ENCODE measurements around the gene RAD51B. TPM values are rescaled to one million over a fixed set of nuclear protein-coding genes. Genes with fewer than 3 reads are reported as not detected.
"Not testable (repeated sequence)": the region's sequence is repeated elsewhere in the genome, so short reads cannot be mapped to it uniquely, and the experiment has no call there.

RAD51B gene
- total RNA-seq, 1 experiment from 2014 or later = 20.0 TPM

DNA sequence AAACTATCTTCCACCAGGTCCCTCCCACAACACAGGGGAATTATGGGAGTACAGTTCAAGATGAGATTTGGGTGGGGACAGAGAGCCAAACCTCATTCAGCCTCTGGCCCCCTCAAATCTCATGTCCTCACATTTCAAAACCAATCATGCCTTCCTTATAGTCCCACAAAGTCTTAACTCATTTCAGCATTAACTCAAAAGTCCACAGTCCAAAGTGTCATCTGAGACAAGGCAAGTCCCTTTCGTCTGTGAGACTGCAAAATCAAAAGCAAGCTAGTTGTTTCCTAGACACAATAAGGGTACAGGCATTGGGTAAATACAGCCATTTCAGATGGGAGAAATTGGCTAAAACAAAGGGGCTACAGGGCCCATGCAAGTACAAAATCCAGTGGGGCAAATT, 147.6 kb downstream of the RAD51B start:
- DNase-seq (ENCODE audit: low read depth, low spot score) (no peak), ATAC-seq (no peak)
- Histone ChIP-seq H3K9ac (ENCODE audit: low read length) (no peak overlapping the region), H2AFZ (ENCODE audit: low read depth, low read length, poor library complexity, severe bottlenecking) (no peak overlapping the region), H3K9me2 (ENCODE audit: insufficient read depth) (no peaks in the 10 kb centered on the region), H3K27me3 (ENCODE audit: insufficient read depth, low read length) (no peaks in the 10 kb centered on the region), H3K9me3 (ENCODE audit: control insufficient read depth in 1 of 2, insufficient read depth in 1 of 2, low read depth in 1 of 2, low read length in 2 of 2) (no peaks in the 10 kb centered on the region), H3K36me3 (ENCODE audit: control insufficient read depth in 1 of 2, insufficient read depth in 2 of 2, low read length in 2 of 2) (no peaks in the 10 kb centered on the region), H4K20me1 (ENCODE audit: insufficient read depth) (no peaks in the 10 kb centered on the region), H3K79me2 (ENCODE audit: insufficient read depth, low read length) (no peaks in the 10 kb centered on the region), H3K27ac (ENCODE audit: low read depth, low read length) (no peak overlapping the region), H3K4me1 (ENCODE audit: control insufficient read depth in 1 of 2, insufficient read depth in 2 of 2, low read length in 2 of 2) (peaks cover 8 to 20% of the 10 kb centered on the region in 2 experiments; a peak in 3 of 4 replicates), H3K4me2 (ENCODE audit: low read length) (no peak overlapping the region), H3K4me3 (replicated peaks in 1 of 2; ENCODE audit: low read depth in 1 of 2, low read length in 2 of 2) (no peak overlapping the region)
- RAD21 ChIA-PET (ENCODE audit: low non-redundant PET in 1 of 2, low total read pairs in 2 of 2, uncharacterized antibody in 2 of 2, unreplicated experiment in 2 of 2) = no interaction called here
- CTCF ChIA-PET = interaction anchor here (1.0 kb wide), 1 partner anchor 9 kb away, joined by 3 read pairs; no protein-coding TSS in a partner anchor
- POLR2A ChIA-PET = no interaction called here
- no peak for TF ChIP-seq ELF1 (IDR thresholded peaks at IDR 0.05; ENCODE audit: borderline replicate concordance, low read depth)
- TF ChIP-seq, protein P1, sequence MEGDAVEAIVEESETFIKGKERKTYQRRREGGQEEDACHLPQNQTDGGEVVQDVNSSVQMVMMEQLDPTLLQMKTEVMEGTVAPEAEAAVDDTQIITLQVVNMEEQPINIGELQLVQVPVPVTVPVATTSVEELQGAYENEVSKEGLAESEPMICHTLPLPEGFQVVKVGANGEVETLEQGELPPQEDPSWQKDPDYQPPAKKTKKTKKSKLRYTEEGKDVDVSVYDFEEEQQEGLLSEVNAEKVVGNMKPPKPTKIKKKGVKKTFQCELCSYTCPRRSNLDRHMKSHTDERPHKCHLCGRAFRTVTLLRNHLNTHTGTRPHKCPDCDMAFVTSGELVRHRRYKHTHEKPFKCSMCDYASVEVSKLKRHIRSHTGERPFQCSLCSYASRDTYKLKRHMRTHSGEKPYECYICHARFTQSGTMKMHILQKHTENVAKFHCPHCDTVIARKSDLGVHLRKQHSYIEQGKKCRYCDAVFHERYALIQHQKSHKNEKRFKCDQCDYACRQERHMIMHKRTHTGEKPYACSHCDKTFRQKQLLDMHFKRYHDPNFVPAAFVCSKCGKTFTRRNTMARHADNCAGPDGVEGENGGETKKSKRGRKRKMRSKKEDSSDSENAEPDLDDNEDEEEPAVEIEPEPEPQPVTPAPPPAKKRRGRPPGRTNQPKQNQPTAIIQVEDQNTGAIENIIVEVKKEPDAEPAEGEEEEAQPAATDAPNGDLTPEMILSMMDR (IDR thresholded peaks at IDR 0.05 in 2 of 3, conservative IDR thresholded peaks at IDR 0.05 in 1 of 3; ENCODE audit: borderline replicate concordance in 1 of 3, insufficient read depth in 1 of 3, low read depth in 2 of 3, low read length in 2 of 3) = no peak
- TF ChIP-seq JUND (IDR thresholded peaks at IDR 0.05) = no peak
- TF ChIP-seq EZH2phosphoT487 (IDR thresholded peaks at IDR 0.05; ENCODE audit: borderline replicate concordance) = no peak
- no peak for TF ChIP-seq RAD21 (IDR thresholded peaks at IDR 0.05; ENCODE audit: low read depth)
- TF ChIP-seq ZFX (IDR thresholded peaks at IDR 0.05) = no peak
- no peak for TF ChIP-seq CBX3 (IDR thresholded peaks at IDR 0.05; ENCODE audit: low read depth)
- no peak for TF ChIP-seq EZH2 (IDR thresholded peaks at IDR 0.05)
- TF ChIP-seq CEBPB (IDR thresholded peaks at IDR 0.05; ENCODE audit: low read depth) = no peak
- TF ChIP-seq, protein P2, sequence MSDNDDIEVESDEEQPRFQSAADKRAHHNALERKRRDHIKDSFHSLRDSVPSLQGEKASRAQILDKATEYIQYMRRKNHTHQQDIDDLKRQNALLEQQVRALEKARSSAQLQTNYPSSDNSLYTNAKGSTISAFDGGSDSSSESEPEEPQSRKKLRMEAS (IDR thresholded peaks at IDR 0.05) = no peak
- no peak for TF ChIP-seq SRF (IDR thresholded peaks at IDR 0.05; ENCODE audit: low read depth)
- TF ChIP-seq, protein P3, sequence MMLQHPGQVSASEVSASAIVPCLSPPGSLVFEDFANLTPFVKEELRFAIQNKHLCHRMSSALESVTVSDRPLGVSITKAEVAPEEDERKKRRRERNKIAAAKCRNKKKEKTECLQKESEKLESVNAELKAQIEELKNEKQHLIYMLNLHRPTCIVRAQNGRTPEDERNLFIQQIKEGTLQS (IDR thresholded peaks at IDR 0.05) = no peak
- intact Hi-C loops (cut with micrococcal nuclease) = no loop called here
- BruUV-seq (replicated peaks) = no TSS peak

DNA sequence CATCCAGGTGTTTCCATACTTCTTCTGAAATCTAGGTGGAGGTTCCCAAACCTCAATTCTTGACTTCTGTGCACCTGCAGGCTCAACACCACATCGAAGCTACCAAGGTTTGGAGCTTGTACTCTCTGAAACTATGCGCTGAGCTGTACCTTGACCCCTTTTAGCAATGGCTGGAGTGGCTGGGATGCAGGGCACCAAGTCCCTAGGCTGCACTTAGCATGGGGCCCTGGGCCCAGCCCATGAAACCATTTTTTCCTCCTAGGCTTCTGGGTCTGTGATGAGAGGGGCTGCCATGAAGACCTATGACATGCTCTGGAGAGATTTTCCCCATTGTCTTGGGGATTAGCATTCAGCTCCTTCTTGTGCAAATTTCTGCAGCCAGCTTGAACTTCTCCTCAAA, 148.4 kb downstream of the RAD51B start:
- H3K9ac ChIP-seq (ENCODE audit: low read length); H3K27ac ChIP-seq (ENCODE audit: low read depth, low read length); H3K27me3 ChIP-seq (ENCODE audit: insufficient read depth, low read length); POLR2A ChIA-PET; ATAC-seq; H4K20me1 ChIP-seq (ENCODE audit: insufficient read depth); H3K36me3 ChIP-seq (ENCODE audit: control insufficient read depth in 1 of 2, insufficient read depth in 2 of 2, low read length in 2 of 2); H3K4me2 ChIP-seq (ENCODE audit: low read length); H3K9me2 ChIP-seq (ENCODE audit: insufficient read depth); RAD21 ChIA-PET (ENCODE audit: low non-redundant PET in 1 of 2, low total read pairs in 2 of 2, uncharacterized antibody in 2 of 2, unreplicated experiment in 2 of 2); DNase-seq (ENCODE audit: low read depth, low spot score); H2AFZ ChIP-seq (ENCODE audit: low read depth, low read length, poor library complexity, severe bottlenecking); H3K9me3 ChIP-seq (ENCODE audit: control insufficient read depth in 1 of 2, insufficient read depth in 1 of 2, low read depth in 1 of 2, low read length in 2 of 2); H3K79me2 ChIP-seq (ENCODE audit: insufficient read depth, low read length); intact Hi-C loops (cut with micrococcal nuclease); H3K4me3 ChIP-seq (replicated peaks in 1 of 2; ENCODE audit: low read depth in 1 of 2, low read length in 2 of 2); BruUV-seq (replicated peaks): not testable (repeated sequence)
- CTCF ChIA-PET = interaction anchor here (1.0 kb wide), 1 partner anchor 10 kb away, joined by 3 read pairs; no protein-coding TSS in a partner anchor
- H3K4me1 ChIP-seq (ENCODE audit: control insufficient read depth in 1 of 2, insufficient read depth in 2 of 2, low read length in 2 of 2) = peaks cover 8 to 27% of the 10 kb centered on the region in 2 experiments; a peak in 3 of 4 replicates

All from HCT116 (cell line).